Measurements from ENCODE around the gene KANK3.
A peak's percentile ranks its signal among the peaks of the same experiment; 100 is the strongest.
"Not testable (repeated sequence)": the region's sequence is repeated elsewhere in the genome, so short reads cannot be mapped to it uniquely, and the experiment has no call there.

Gene KANK3

GRCh38 chr19:8366121-8366581, 23.1 kb upstream of the KANK3 start:
- Histone ChIP-seq H3K36me3 (ENCODE audit: control insufficient read depth, insufficient read depth, low read length) (no peaks in the 10 kb centered on the region), H3K4me1 (ENCODE audit: control insufficient read depth, insufficient read depth, low read length) (peaks cover 51% of the 10 kb centered on the region), H3K9me3 (ENCODE audit: control insufficient read depth, low read length) (no peaks in the 10 kb centered on the region), H3K4me3 (ENCODE audit: low read length) (no peak overlapping the region), H3K9ac (ENCODE audit: low read length) (no peak overlapping the region), H3K27me3 (ENCODE audit: control insufficient read depth, insufficient read depth, low read length) (peaks cover 24% of the 10 kb centered on the region)

DNA sequence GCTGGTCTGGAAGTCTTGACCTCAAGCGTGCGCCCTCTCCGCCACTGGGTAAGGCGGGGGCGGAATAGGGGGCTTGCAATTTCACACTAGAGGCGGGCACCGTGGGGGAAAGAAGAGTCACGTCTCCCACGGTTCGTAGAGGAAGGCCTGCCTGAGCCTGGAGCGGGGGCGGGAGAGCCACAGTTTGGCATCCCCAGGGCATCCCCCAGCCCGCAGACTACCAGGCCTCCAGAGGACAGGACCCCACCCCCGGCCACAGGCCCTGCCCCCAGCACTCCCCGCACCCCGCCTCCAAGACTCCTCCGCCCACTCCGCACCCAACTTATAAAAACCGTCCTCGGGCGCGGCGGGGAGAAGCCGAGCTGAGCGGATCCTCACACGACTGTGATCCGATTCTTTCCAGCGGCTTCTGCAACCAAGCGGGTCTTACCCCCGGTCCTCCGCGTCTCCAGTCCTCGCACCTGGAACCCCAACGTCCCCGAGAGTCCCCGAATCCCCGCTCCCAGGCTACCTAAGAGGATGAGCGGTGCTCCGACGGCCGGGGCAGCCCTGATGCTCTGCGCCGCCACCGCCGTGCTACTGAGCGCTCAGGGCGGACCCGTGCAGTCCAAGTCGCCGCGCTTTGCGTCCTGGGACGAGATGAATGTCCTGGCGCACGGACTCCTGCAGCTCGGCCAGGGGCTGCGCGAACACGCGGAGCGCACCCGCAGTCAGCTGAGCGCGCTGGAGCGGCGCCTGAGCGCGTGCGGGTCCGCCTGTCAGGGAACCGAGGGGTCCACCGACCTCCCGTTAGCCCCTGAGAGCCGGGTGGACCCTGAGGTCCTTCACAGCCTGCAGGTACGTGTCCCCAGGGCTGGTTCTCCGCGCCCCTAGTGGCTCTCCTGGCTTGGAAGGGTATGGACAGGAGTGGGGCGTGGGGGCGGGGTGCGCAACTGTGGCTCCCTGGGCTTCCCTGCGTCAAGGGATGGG, 21.0 kb upstream of the KANK3 start, which contains the start of gene ANGPTL4:
Gene ANGPTL4 (plus strand): TSS at position 353 of the 969 bp plus-strand sequence. CDS start 167 bp downstream, at position 520.
- Histone ChIP-seq H3K9me3 (ENCODE audit: control insufficient read depth, low read length) (no peaks in the 10 kb centered on the region), H3K4me3 (ENCODE audit: low read length) (peak within 1 kb of the TSS; percentile 36), H3K27me3 (ENCODE audit: control insufficient read depth, insufficient read depth, low read length) (peaks cover 24% of the 10 kb centered on the region), H3K4me1 (ENCODE audit: control insufficient read depth, insufficient read depth, low read length) (peaks cover 41% of the 10 kb centered on the region), H3K9ac (ENCODE audit: low read length) (peak within 1 kb of the TSS; percentile 47), H3K36me3 (ENCODE audit: control insufficient read depth, insufficient read depth, low read length) (no peaks in the 10 kb centered on the region)

DNA sequence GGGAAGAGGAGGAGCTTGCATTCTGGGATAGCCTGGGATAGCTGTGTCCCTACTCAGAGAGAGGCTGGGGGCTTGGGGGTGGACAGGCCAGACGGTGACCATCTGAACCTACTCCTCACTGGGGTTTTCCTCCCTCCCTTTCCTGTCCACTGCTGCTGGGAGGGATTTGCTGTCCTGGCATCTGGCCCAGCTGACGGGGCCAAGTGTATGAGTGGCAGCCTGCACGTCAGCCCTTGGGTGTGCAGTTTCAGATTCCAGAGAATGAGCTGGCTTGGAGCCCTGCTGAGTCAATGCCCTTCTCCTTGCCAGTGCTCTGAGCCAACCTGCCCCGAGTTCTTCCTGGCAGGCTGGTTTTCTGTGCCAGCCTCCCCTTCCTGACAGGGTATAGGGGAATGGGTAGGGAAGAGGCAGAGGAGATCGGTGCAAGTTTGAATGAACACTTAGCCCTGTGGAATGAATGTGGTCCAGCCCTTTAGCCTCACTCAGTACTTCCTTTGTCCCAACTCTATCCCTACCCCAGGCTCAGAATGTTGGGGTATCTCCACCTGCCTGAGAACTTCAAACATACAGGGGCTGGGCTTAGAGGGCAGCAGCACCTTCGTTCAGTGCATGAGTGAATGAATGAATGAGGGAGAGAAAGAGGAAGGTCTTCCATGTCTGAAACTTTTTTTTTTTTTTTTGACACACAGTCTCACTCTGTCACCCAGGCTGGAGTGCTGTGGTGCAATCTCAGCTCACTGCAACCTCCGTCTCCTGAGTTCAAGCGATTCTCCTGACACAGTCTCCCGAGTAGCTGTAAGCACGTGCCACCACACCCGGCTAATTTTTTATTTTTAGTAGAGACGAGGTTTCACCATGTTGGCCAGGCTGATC, 19.1 kb upstream of the KANK3 start:
- Histone ChIP-seq H3K4me1 (ENCODE audit: control insufficient read depth, insufficient read depth, low read length) (peaks cover 29% of the 10 kb centered on the region), H3K9ac (ENCODE audit: low read length) (peak overlapping the region; percentile 65), H3K9me3 (ENCODE audit: control insufficient read depth, low read length) (no peaks in the 10 kb centered on the region), H3K36me3 (ENCODE audit: control insufficient read depth, insufficient read depth, low read length) (no peaks in the 10 kb centered on the region), H3K27me3 (ENCODE audit: control insufficient read depth, insufficient read depth, low read length) (peaks cover 20% of the 10 kb centered on the region), H3K4me3 (ENCODE audit: low read length) (peak overlapping the region; percentile 41)

DNA sequence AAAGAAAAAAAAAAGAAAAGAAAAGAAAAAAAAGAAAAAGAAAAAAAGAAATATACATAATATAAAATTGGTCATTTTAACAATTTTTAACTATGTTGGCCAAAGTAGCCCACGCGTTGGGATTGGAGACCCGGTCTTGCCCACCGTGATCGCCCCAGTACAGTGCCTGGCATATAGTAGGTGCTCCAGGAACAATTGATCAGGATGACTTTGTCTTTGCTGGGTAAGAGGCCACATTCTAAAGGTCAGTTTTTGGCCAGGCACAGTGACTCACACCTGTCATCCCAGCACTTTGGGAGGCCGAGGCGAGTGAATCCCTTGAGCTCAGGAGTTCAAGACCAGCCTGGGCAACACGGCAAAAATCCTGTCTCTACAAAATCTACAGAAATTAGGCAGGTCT, 17.1 kb upstream of the KANK3 start:
- Histone ChIP-seq H3K4me1 (ENCODE audit: control insufficient read depth, insufficient read depth, low read length) (peaks cover 31% of the 10 kb centered on the region), H3K36me3 (ENCODE audit: control insufficient read depth, insufficient read depth, low read length) (no peaks in the 10 kb centered on the region), H3K9ac (ENCODE audit: low read length) (no peak overlapping the region), H3K27me3 (ENCODE audit: control insufficient read depth, insufficient read depth, low read length) (peaks cover 4% of the 10 kb centered on the region), H3K4me3 (ENCODE audit: low read length) (no peak overlapping the region), H3K9me3 (ENCODE audit: control insufficient read depth, low read length) (no peaks in the 10 kb centered on the region)

DNA sequence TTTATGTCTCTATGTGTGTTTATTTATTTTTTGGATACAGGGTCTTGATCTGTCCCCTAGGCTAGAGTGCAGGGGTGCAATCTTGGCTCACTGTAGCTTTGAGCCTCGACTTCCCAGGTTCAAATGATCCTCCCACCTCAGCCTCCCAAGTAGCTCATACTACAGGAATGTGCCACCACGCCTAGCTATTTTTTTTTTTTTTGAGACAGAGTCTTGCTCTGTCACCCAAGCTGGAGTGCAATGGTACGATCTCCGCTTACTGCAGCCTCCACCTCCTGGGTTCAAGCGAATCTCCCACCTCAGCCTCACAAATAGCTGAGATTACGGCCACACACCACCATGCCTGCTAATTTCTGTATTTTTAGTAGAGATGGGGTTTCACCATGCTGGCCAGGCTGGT, 15.9 kb upstream of the KANK3 start:
- Histone ChIP-seq H3K36me3 (ENCODE audit: control insufficient read depth, insufficient read depth, low read length) (no peaks in the 10 kb centered on the region), H3K27me3 (ENCODE audit: control insufficient read depth, insufficient read depth, low read length) (peaks cover 4% of the 10 kb centered on the region), H3K4me3 (ENCODE audit: low read length) (no peak overlapping the region), H3K9ac (ENCODE audit: low read length) (no peak overlapping the region), H3K4me1 (ENCODE audit: control insufficient read depth, insufficient read depth, low read length) (peaks cover 32% of the 10 kb centered on the region), H3K9me3 (ENCODE audit: control insufficient read depth, low read length) (no peaks in the 10 kb centered on the region)

DNA sequence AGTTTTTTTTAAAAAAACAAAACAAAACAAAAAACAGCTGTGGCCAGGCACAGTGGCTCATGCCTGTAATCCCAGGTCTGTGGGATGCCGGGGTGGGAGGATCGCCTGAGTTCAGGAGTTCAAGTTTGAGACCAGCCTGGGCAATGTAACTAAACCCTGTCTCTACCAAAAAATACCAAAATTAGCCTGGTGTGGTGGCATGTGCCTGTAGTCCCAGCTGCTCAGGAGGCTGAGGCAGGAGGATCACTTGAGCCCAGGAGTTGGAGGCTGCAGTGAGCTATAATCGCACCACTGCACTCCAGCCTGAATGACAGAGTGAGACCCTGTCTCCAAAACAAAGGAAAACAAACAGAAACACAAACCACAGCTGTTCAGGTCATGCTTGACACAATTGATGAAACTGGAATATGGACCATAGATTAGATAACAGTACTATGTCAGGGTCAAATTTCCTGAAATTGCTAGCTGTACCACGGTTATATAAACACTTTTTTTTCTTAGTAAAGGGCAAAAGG, 14.0 kb upstream of the KANK3 start:
- Histone ChIP-seq H3K4me1 (ENCODE audit: control insufficient read depth, insufficient read depth, low read length) (peaks cover 17% of the 10 kb centered on the region), H3K36me3 (ENCODE audit: control insufficient read depth, insufficient read depth, low read length) (no peaks in the 10 kb centered on the region), H3K9ac (ENCODE audit: low read length) (no peak overlapping the region), H3K27me3 (ENCODE audit: control insufficient read depth, insufficient read depth, low read length) (no peaks in the 10 kb centered on the region), H3K4me3 (ENCODE audit: low read length) (no peak overlapping the region), H3K9me3 (ENCODE audit: control insufficient read depth, low read length) (no peaks in the 10 kb centered on the region)

- Histone ChIP-seq H3K4me3 (ENCODE audit: low read length) (no peak overlapping the region), H3K9ac (ENCODE audit: low read length) (peak overlapping the region; percentile 3), H3K27me3 (ENCODE audit: control insufficient read depth, insufficient read depth, low read length) (peaks cover 4% of the 10 kb centered on the region), H3K9me3 (ENCODE audit: control insufficient read depth, low read length) (no peaks in the 10 kb centered on the region), H3K36me3 (ENCODE audit: control insufficient read depth, insufficient read depth, low read length) (no peaks in the 10 kb centered on the region), H3K4me1 (ENCODE audit: control insufficient read depth, insufficient read depth, low read length) (peaks cover 12% of the 10 kb centered on the region)
These were observed 12.8 kb upstream of the KANK3 start for GRCh38 chr19:8355631-8356402.

GRCh38 chr19:8352845-8353244, 9.8 kb upstream of the KANK3 start:
- H3K27me3 ChIP-seq (ENCODE audit: control insufficient read depth, insufficient read depth, low read length); H3K9ac ChIP-seq (ENCODE audit: low read length); H3K36me3 ChIP-seq (ENCODE audit: control insufficient read depth, insufficient read depth, low read length); H3K9me3 ChIP-seq (ENCODE audit: control insufficient read depth, low read length); H3K4me3 ChIP-seq (ENCODE audit: low read length): not testable (repeated sequence)
- H3K4me1 ChIP-seq (ENCODE audit: control insufficient read depth, insufficient read depth, low read length), result peaks cover 12% of the 10 kb centered on the region

- Histone ChIP-seq H3K9me3 (ENCODE audit: control insufficient read depth, low read length) (no peaks in the 10 kb centered on the region), H3K4me1 (ENCODE audit: control insufficient read depth, insufficient read depth, low read length) (peaks cover 12% of the 10 kb centered on the region), H3K36me3 (ENCODE audit: control insufficient read depth, insufficient read depth, low read length) (no peaks in the 10 kb centered on the region), H3K27me3 (ENCODE audit: control insufficient read depth, insufficient read depth, low read length) (peaks cover 4% of the 10 kb centered on the region), H3K4me3 (ENCODE audit: low read length) (no peak overlapping the region), H3K9ac (ENCODE audit: low read length) (no peak overlapping the region)
These were observed 9.2 kb upstream of the KANK3 start for GRCh38 chr19:8352134-8352827.

GRCh38 chr19:8349629-8350372, 6.7 kb upstream of the KANK3 start:
- H3K9me3 ChIP-seq (ENCODE audit: control insufficient read depth, low read length); H3K9ac ChIP-seq (ENCODE audit: low read length); H3K4me3 ChIP-seq (ENCODE audit: low read length); H3K4me1 ChIP-seq (ENCODE audit: control insufficient read depth, insufficient read depth, low read length); H3K36me3 ChIP-seq (ENCODE audit: control insufficient read depth, insufficient read depth, low read length); H3K27me3 ChIP-seq (ENCODE audit: control insufficient read depth, insufficient read depth, low read length): not testable (repeated sequence)

Data from mucosa of stomach (tissue), 1 donor.